Osteocyte (in vitro differentiated cells): ENCODE results near the gene NFIB. TPM values are rescaled to one million over a fixed set of nuclear protein-coding genes. Genes with fewer than 3 reads are reported as not detected.

ENCODE experiments used
- DNase-seq: peaks from one replicate; pipeline ENCODE4 v3.0.0; 2021; ENCODE audit warnings: mixed read lengths; ENCODE audit not compliant: unreplicated experiment; ENCODE audit errors: extremely low spot score
- H3K27ac Mint-ChIP-seq: one replicate; pipeline ENCODE4 v1.8.0; 2021; ENCODE audit warnings: mild to moderate bottlenecking, mixed read lengths; ENCODE audit not compliant: unreplicated experiment
- H3K27me3 Mint-ChIP-seq: one replicate; pipeline ENCODE4 v1.8.0; 2021; ENCODE audit warnings: mixed read lengths; ENCODE audit not compliant: unreplicated experiment
- H3K36me3 Mint-ChIP-seq: one replicate; pipeline ENCODE4 v1.8.0; 2021; ENCODE audit warnings: mixed read lengths; ENCODE audit not compliant: unreplicated experiment
- H3K4me1 Mint-ChIP-seq: one replicate; pipeline ENCODE4 v1.8.0; 2021; ENCODE audit warnings: mixed read lengths; ENCODE audit not compliant: unreplicated experiment
- H3K4me3 Mint-ChIP-seq: one replicate; pipeline ENCODE4 v1.8.0; 2021; ENCODE audit warnings: mild to moderate bottlenecking, moderate library complexity, mixed read lengths; ENCODE audit not compliant: unreplicated experiment
- H3K9me3 Mint-ChIP-seq: one replicate; pipeline ENCODE4 v1.8.0; 2021; ENCODE audit warnings: mixed read lengths; ENCODE audit not compliant: unreplicated experiment
- total RNA-seq: library from RNA; stranded (reverse); gene quantifications from 2 replicates; pipeline ENCODE4 v1.2.1, GENCODE V29; 2021
- TF ChIP-seq, protein P1 (sequence below): fragments of 200-600 bp; sonication (generic); IDR thresholded peaks from 2 replicates; pipeline ENCODE4 v1.5.0; 2021; ENCODE audit warnings: antibody characterized with exemption, mild to moderate bottlenecking, moderate library complexity

Gene NFIB
- total RNA-seq, 1 donor from 2014 or later: 36.1 TPM

DNA sequence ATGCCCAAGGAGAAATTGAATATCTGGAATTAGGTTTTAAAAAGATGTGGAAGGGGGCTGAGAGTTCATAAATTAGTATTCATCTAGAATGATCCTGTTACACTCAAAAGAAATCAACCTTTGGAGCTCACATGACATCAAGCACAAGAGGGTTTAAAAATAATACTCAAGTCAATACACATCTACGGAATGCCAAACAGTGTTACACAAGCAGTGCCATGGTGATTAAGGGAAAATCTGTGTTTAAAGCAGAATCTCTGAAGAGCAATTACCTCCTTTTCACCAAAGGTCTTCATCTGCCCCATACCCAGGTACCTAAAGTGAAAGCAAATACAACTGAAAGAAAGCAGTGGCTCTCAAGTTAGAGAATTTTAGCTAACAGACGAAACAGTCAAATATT lies 261.6 kb downstream of the NFIB start:
- Mint-ChIP-seq H3K27ac (no peak overlapping the region), H3K9me3 (no peaks in the 10 kb centered on the region), H3K36me3 (no peaks in the 10 kb centered on the region), H3K4me1 (peaks cover 18% of the 10 kb centered on the region), H3K4me3 (no peak overlapping the region), H3K27me3 (no peaks in the 10 kb centered on the region)
- DNase-seq: no peak
- TF ChIP-seq, protein P1, sequence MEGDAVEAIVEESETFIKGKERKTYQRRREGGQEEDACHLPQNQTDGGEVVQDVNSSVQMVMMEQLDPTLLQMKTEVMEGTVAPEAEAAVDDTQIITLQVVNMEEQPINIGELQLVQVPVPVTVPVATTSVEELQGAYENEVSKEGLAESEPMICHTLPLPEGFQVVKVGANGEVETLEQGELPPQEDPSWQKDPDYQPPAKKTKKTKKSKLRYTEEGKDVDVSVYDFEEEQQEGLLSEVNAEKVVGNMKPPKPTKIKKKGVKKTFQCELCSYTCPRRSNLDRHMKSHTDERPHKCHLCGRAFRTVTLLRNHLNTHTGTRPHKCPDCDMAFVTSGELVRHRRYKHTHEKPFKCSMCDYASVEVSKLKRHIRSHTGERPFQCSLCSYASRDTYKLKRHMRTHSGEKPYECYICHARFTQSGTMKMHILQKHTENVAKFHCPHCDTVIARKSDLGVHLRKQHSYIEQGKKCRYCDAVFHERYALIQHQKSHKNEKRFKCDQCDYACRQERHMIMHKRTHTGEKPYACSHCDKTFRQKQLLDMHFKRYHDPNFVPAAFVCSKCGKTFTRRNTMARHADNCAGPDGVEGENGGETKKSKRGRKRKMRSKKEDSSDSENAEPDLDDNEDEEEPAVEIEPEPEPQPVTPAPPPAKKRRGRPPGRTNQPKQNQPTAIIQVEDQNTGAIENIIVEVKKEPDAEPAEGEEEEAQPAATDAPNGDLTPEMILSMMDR: no peak

DNA sequence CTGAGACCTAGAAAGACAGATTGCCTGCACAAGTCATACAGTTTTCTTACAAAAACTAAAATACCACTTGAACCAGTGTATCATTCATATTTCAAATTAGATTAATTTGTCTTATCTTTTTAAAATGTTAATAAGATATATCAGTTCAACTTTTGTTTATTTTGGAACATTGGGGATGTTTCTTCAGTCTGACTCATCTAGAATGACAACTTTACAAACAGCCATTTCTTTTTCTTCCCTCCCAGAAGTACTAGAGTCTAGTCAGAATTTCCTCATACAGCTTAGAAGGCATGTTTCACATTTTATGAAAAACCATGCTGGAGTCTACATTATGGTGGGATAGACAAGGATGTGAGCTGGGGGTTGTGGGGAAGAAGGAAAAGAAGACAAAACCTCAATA lies 262.5 kb downstream of the NFIB start:
- H3K4me3 Mint-ChIP-seq: no peak overlapping the region
- H3K9me3 Mint-ChIP-seq: no peaks in the 10 kb centered on the region
- H3K36me3 Mint-ChIP-seq: no peaks in the 10 kb centered on the region
- DNase-seq: no peak
- TF ChIP-seq, protein P1: no peak
- H3K4me1 Mint-ChIP-seq: peaks cover 18% of the 10 kb centered on the region
- no peaks in the 10 kb centered on the region for H3K27me3 Mint-ChIP-seq
- no peak overlapping the region for H3K27ac Mint-ChIP-seq

DNA sequence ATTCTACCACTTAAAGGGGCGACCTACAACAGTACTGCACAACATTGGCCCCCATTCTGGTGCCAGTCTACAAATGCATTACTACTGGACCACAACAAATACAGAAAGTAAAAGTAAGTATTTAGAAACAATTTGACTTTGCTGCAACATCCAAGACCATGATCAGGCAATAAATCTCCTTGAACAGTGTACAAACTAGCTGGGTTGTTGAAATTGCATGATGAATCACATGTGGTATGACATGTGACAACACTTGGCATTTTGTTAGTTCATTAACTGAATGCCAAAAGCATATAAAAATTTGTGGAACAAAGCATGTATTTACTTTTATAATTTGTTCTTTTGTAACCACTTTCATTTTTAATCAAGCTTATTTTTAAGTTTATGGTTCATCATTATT lies 270.5 kb downstream of the NFIB start:
- Mint-ChIP-seq H3K4me1 (no peaks in the 10 kb centered on the region), H3K36me3 (no peaks in the 10 kb centered on the region), H3K4me3 (no peak overlapping the region), H3K27me3 (peaks cover 4% of the 10 kb centered on the region), H3K9me3 (no peaks in the 10 kb centered on the region), H3K27ac (no peak overlapping the region)
- DNase-seq: no peak
- TF ChIP-seq, protein P1: no peak

DNA sequence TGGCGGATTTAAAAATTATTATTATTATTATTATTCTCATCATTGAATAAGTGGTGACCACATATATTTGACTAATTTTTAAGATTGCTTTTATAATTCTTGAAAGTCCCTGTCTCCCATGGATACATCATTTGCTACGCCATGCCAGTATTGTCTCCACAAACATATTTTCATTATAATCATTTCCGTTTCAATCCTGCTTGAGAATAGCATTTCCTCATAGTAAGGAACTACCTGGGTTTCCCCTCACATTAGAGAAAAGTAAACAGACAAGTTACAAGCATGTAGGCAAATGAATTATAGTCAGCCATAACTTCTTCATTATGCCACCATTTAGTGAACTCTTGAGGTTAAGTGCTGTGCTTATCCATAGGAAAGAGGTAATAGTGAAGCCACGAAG lies 276.6 kb downstream of the NFIB start:
- no peak for DNase-seq
- TF ChIP-seq, protein P1: no peak
- Mint-ChIP-seq H3K4me1 (peaks cover 2% of the 10 kb centered on the region), H3K27me3 (peaks cover 3% of the 10 kb centered on the region), H3K9me3 (no peaks in the 10 kb centered on the region), H3K4me3 (no peak overlapping the region), H3K36me3 (no peaks in the 10 kb centered on the region), H3K27ac (no peak overlapping the region)

DNA sequence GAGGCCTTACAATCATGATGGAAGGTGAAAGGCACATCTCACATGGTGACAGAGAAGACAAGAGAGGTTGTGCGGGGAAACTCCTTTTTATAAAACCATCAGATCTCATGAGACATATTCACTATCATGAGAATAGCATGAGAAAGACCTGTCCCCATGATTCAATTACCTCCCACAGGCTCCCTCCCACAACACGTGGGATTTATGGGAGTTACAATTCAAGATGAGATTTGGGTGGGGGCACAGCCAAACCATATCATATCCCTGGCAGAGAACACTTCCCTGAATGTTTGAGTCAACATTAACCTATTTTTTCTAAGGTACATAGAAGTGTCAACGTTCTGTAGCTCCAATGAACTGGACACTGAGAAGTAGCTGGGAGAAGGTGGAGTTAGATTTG lies 280.9 kb downstream of the NFIB start:
- no peak for DNase-seq
- Mint-ChIP-seq H3K27me3 (peaks cover 3% of the 10 kb centered on the region), H3K4me1 (peaks cover 31% of the 10 kb centered on the region), H3K9me3 (no peaks in the 10 kb centered on the region), H3K36me3 (no peaks in the 10 kb centered on the region), H3K4me3 (no peak overlapping the region), H3K27ac (no peak overlapping the region)
- TF ChIP-seq, protein P1: no peak
